ENCODE measurements around the gene AIRE. TPM values are rescaled to one million over a fixed set of nuclear protein-coding genes. Genes with fewer than 3 reads are reported as not detected.

The AIRE gene
- total RNA-seq, 2 donors from 2014 or later, result not detected

GRCh38 chr21:44283948-44284347, 1.7 kb upstream of the AIRE start:
- no peak for DNase-seq (ENCODE audit: low spot score)
- Histone ChIP-seq H3K9me3 (no peaks in the 10 kb centered on the region), H3K27me3 (replicated peaks; ENCODE audit: insufficient read depth) (peaks cover 3% of the 10 kb centered on the region), H3K36me3 (no peaks in the 10 kb centered on the region), H3K4me1 (replicated peaks) (no peaks in the 10 kb centered on the region), H3K4me3 (no peak overlapping the region), H3K27ac (no peak overlapping the region)
- intact Hi-C loops (cut with DNase I), result no loop called here
- no peak for TF ChIP-seq POLR2A (IDR thresholded peaks at IDR 0.05)
- TF ChIP-seq POLR2AphosphoS5 (IDR thresholded peaks at IDR 0.05), result no peak
- no peak for TF ChIP-seq CTCF (IDR thresholded peaks at IDR 0.05)
- 90% methylated on average over 11 of the region's 11 CpGs for WGBS

DNA sequence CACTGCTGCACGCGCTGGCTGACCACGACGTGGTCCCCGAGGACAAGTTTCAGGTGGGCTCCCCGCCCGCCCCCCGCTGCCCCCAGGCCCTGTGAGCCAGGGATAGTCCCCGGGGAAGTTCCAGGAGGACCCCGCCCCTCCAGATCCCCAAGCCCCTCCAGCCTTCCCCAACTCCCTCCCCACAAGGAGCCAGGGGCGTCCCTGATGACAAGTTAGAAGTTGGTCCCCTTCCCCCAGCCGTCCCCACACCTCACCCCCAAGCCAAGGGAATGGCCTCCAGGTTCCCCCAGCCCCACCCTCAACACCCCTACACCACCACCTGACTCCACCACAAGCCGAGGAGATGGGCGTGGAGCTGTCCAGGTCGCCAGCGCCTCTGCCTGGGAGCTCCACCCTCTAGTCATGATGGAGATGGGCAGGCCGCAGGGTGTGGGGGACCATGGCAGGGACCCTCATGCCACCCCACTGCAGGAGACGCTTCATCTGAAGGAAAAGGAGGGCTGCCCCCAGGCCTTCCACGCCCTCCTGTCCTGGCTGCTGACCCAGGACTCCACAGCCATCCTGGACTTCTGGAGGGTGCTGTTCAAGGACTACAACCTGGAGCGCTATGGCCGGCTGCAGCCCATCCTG, 525 bp downstream of the AIRE start:
- intact Hi-C loops (cut with DNase I), result no loop called here
- no peak overlapping the region for H3K4me3 ChIP-seq
- TF ChIP-seq POLR2AphosphoS5 (IDR thresholded peaks at IDR 0.05), result no peak
- no peak for TF ChIP-seq CTCF (IDR thresholded peaks at IDR 0.05)
- TF ChIP-seq POLR2A (IDR thresholded peaks at IDR 0.05), result no peak

GRCh38 chr21:44286716-44287632, 1.3 kb downstream of the AIRE start:
- Histone ChIP-seq H3K27me3 (replicated peaks; ENCODE audit: insufficient read depth) (peaks cover 3% of the 10 kb centered on the region), H3K4me1 (replicated peaks) (no peaks in the 10 kb centered on the region), H3K36me3 (no peaks in the 10 kb centered on the region), H3K4me3 (no peak overlapping the region), H3K9me3 (no peaks in the 10 kb centered on the region), H3K27ac (no peak overlapping the region)
- WGBS, result 74% methylated on average over 15 of the region's 31 CpGs
- no peak for TF ChIP-seq POLR2A (IDR thresholded peaks at IDR 0.05)
- no peak for TF ChIP-seq CTCF (IDR thresholded peaks at IDR 0.05)
- no peak for TF ChIP-seq POLR2AphosphoS5 (IDR thresholded peaks at IDR 0.05)
- intact Hi-C loops (cut with DNase I), result no loop called here
- DNase-seq (ENCODE audit: low spot score), result no peak

More for the DNA sequence above, 525 bp downstream of the AIRE start:
- DNase-seq (ENCODE audit: low spot score), result no peak
- Histone ChIP-seq H3K27ac (no peak overlapping the region), H3K9me3 (no peaks in the 10 kb centered on the region), H3K27me3 (replicated peaks; ENCODE audit: insufficient read depth) (peaks cover 3% of the 10 kb centered on the region), H3K36me3 (no peaks in the 10 kb centered on the region), H3K4me1 (replicated peaks) (no peaks in the 10 kb centered on the region)
- WGBS, result 62% methylated on average over 18 of the region's 21 CpGs

DNA sequence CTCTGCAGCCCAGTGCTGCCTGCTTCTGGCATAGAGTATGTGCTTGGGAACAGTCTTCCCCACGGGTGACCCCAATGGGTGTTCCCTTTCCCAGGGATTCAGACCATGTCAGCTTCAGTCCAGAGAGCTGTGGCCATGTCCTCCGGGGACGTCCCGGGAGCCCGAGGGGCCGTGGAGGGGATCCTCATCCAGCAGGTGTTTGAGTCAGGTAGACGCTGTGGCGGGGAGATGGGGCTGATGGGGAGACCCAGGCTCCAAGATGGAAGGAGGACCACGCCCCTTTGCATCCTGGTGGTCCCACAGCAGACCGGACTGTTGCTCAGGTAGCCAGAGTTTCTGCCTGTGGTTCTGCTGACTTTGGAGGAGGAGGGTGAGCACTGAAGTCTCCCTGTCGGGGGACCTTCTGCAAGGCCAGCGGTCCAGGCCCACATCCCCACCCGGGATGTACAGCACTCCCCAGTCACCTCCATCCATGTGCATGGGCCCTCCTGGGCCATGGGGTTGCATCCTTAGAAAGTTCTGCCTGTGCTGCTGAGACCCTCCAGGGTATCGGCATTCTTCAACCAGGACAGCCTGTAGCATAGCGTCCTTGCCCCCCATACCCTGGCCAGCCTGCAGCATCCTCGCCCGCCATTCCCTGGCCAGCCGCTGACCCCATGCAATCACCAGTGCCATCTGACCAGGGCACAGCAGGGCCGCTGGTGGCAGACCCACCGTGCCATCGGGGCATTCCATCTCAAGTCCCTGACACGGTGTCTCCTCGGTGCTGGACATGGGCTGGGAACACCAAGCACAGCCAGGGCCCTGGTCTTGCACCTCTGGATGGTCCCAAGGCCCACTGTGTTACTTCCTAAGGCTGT, 2.8 kb downstream of the AIRE start:
- Histone ChIP-seq H3K36me3 (no peaks in the 10 kb centered on the region), H3K4me3 (no peak overlapping the region), H3K27ac (no peak overlapping the region), H3K9me3 (no peaks in the 10 kb centered on the region), H3K27me3 (replicated peaks; ENCODE audit: insufficient read depth) (peaks cover 3% of the 10 kb centered on the region), H3K4me1 (replicated peaks) (no peaks in the 10 kb centered on the region)
- no peak for DNase-seq (ENCODE audit: low spot score)
- intact Hi-C loops (cut with DNase I), result no loop called here
- no peak for TF ChIP-seq CTCF (IDR thresholded peaks at IDR 0.05)
- 97% methylated on average over 19 of the region's 23 CpGs for WGBS
